Keratinocyte (primary cell): ENCODE results near the gene CPSF4. TPM values are rescaled to one million over a fixed set of nuclear protein-coding genes. Genes with fewer than 3 reads are reported as not detected.

Experiments
- DNase-seq: peaks from one replicate; pipeline ENCODE4 v3.0.0-alpha.2; 2011; ENCODE audit warnings: low read depth, missing footprints, low spot score
- FAIRE-seq: peaks from 2 replicates; lab custom pipeline; 2011; peaks lifted over from hg19 to GRCh38; lab: Jason Lieb, UNC
- H2AFZ ChIP-seq: 2 replicates; pipeline ENCODE4 v1.6.0; 2012; ENCODE audit warnings: low read length, control low read depth, inconsistent platforms; ENCODE audit not compliant: control insufficient read depth
- H3K27ac ChIP-seq: 2 replicates; pipeline ENCODE4 v1.5.1; 2011; ENCODE audit warnings: low read length; ENCODE audit not compliant: control insufficient read depth, insufficient read depth
- H3K27me3 ChIP-seq: 3 replicates; pipeline ENCODE4 v1.6.0; 2011; ENCODE audit warnings: low read length; ENCODE audit not compliant: control insufficient read depth, insufficient read depth; ENCODE audit errors: extremely low read depth
- H3K36me3 ChIP-seq, 2 experiments: 2 replicates in 1 of 2; 3 replicates in 1 of 2; pipeline ENCODE4 v1.5.1; 2011; ENCODE audit warnings: low read length in 2 of 2, mild to moderate bottlenecking in 1 of 2; ENCODE audit not compliant: control insufficient read depth in 2 of 2, insufficient read depth in 2 of 2; ENCODE audit errors: extremely low read depth in 1 of 2
- H3K4me1 ChIP-seq: 3 replicates; pipeline ENCODE4 v1.5.1; 2011; ENCODE audit warnings: low read length; ENCODE audit not compliant: control insufficient read depth, insufficient read depth; ENCODE audit errors: extremely low read depth
- H3K4me2 ChIP-seq: 3 replicates; pipeline ENCODE4 v1.6.0; 2011; ENCODE audit warnings: low read depth, low read length; ENCODE audit not compliant: control insufficient read depth, insufficient read depth; ENCODE audit errors: extremely low read depth
- H3K4me3 ChIP-seq, 3 experiments: fragments of 200-600 bp in 1 of 3; sonication (generic) in 1 of 3; 2 replicates in 2 of 3; 3 replicates in 1 of 3; pipeline ENCODE4 v1.5.1; 2011 to 2016; ENCODE audit warnings: low read length in 3 of 3, mild to moderate bottlenecking in 3 of 3, control low read depth in 2 of 3, inconsistent platforms in 1 of 3, low read depth in 1 of 3, mixed read lengths in 1 of 3, mixed run types in 1 of 3, moderate library complexity in 1 of 3; ENCODE audit not compliant: control insufficient read depth in 2 of 3, insufficient read depth in 2 of 3; ENCODE audit errors: extremely low read depth in 1 of 3
- H3K79me2 ChIP-seq: 2 replicates; pipeline ENCODE4 v1.6.0; 2012; ENCODE audit warnings: low read length; ENCODE audit not compliant: control insufficient read depth, insufficient read depth
- H3K9ac ChIP-seq: 3 replicates; pipeline ENCODE4 v1.6.0; 2011; ENCODE audit warnings: low read length; ENCODE audit not compliant: control insufficient read depth, insufficient read depth; ENCODE audit errors: extremely low read depth
- H3K9me1 ChIP-seq: 3 replicates; pipeline ENCODE4 v1.6.0; 2011; ENCODE audit warnings: low read length; ENCODE audit not compliant: control insufficient read depth, insufficient read depth; ENCODE audit errors: extremely low read depth
- H3K9me3 ChIP-seq: 2 replicates; pipeline ENCODE4 v1.5.1; 2012; ENCODE audit warnings: low read depth, low read length; ENCODE audit not compliant: control insufficient read depth
- H4K20me1 ChIP-seq: 3 replicates; pipeline ENCODE4 v1.6.0; 2011; ENCODE audit warnings: low read length; ENCODE audit not compliant: control insufficient read depth, insufficient read depth; ENCODE audit errors: extremely low read depth
- CTCF ChIP-seq, 3 experiments: IDR thresholded peaks in 1 of 3; conservative IDR thresholded peaks in 1 of 3; optimal IDR thresholded peaks in 1 of 3; 2 replicates in 2 of 3; 3 replicates in 1 of 3; pipeline versions ENCODE3 to v1.5.1; 2011; ENCODE audit warnings: low read length in 3 of 3, mild to moderate bottlenecking in 3 of 3, moderate library complexity in 2 of 3, control low read depth in 1 of 3, inconsistent platforms in 1 of 3; ENCODE audit not compliant: insufficient read depth in 2 of 3; ENCODE audit errors: extremely low read depth in 1 of 3
- EZH2 ChIP-seq: IDR thresholded peaks from one replicate; pipeline ENCODE4 v1.6.1; 2012; ENCODE audit warnings: inconsistent platforms, mild to moderate bottlenecking, low read length, moderate library complexity
- dilution Hi-C: fragments of 300-500 bp; cut with MboI; formaldehyde crosslinking; loops from one replicate; pipeline ENCODE4 v1.7.0; 2020; ENCODE audit warnings: low sequenced_read_pairs; ENCODE audit not compliant: extremely low pct_ligation_motif_present
- polyA plus RNA-seq, 5 experiments: library from polyadenylated mRNA; depleted of rRNA in 3 of 5; stranded (reverse) in 3 of 5; stranded (forward) in 1 of 5; unstranded in 1 of 5; fragments of >200 nt; gene quantifications; 1 replicate in 1 of 5; 2 replicates in 3 of 5; 3 replicates in 1 of 5; pipeline versions ENCODE4 v1.2.1 to v1.2.3, GENCODE V29; 2011 to 2012; ENCODE audit warnings: missing spikeins in 2 of 5, low read depth in 1 of 5, low replicate concordance in 1 of 5

CPSF4 gene
- polyA plus RNA-seq, 1 donor (not counting 4 experiments of a cell fraction or from before 2014, with no cell fraction given), result 25.0 TPM

DNA sequence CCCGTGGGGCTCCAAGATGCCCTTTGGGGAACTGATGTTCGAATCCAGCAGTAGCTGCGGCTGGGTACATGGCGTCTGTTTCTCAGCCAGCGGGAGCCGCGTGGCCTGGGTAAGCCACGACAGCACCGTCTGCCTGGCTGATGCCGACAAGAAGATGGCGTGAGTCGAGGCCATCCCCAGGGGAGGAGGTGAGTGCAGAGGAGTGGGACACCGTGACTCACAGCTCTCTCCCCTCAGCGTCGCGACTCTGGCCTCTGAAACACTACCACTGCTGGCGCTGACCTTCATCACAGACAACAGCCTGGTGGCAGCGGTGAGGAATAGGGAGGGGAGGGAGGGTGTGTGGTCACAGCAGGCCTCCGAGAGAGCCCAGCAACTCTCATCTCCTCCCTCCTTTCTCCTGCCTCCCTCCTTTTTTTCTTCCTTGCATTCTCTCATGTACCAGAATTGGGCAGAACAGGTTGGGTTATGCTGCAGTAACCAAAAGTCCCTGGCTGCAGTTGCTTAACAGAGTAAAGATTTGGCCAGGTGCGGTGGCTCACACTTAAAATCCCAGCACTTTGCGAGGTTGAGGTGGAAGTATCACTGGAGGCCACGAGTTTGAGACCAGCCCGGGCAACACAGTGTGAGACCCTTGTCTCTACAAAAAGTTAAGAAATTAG lies 47.7 kb upstream of the CPSF4 start:
- Histone ChIP-seq H4K20me1 (peaks cover 35% of the 10 kb centered on the region), H3K4me3 (no peak overlapping the region)

DNA sequence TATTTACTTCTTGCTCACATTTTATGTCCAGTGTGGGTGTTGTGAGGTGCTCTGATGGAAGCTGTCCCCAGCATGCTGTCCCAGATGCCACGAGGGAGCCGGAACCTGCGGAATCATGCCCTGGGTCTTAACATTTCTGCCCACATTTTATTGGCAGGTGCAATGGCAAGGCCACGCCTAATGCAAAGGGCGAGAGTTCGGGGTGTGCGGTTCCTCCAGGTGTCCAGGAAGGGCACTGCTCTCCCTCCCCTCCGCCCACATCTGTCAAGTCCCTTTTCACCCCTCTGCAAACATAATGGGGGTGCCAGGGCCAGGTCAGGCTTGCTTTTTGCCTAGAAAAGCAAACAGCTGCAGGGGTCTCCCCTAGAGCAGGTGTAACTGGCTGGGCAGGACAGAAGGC lies 46.7 kb upstream of the CPSF4 start:
- H3K79me2 ChIP-seq, result peaks cover 6% of the 10 kb centered on the region
- peaks cover 39 to 56% of the 10 kb centered on the region in 2 experiments for H3K36me3 ChIP-seq
- DNase-seq (no peak), FAIRE-seq (no peak)
- H3K9ac ChIP-seq, result no peak overlapping the region
- H3K27me3 ChIP-seq, result no peaks in the 10 kb centered on the region
- no peaks in the 10 kb centered on the region for H3K9me1 ChIP-seq
- H3K4me1 ChIP-seq, result peaks cover 8% of the 10 kb centered on the region
- no peak overlapping the region for H3K27ac ChIP-seq
- no peak overlapping the region for H2AFZ ChIP-seq
- H3K4me3 ChIP-seq, result no peak overlapping the region
- dilution Hi-C loops, result no loop called here
- H4K20me1 ChIP-seq, result peaks cover 36% of the 10 kb centered on the region
- TF ChIP-seq CTCF (optimal IDR thresholded peaks at IDR 0.05 in 1 of 3, IDR thresholded peaks at IDR 0.05 in 1 of 3, conservative IDR thresholded peaks at IDR 0.05 in 1 of 3; ENCODE audit: extremely low read depth in 1 of 3, insufficient read depth in 2 of 3, low read length in 3 of 3) (no peak), EZH2 (no peak)
- H3K9me3 ChIP-seq, result no peaks in the 10 kb centered on the region
- H3K4me2 ChIP-seq, result peak overlapping the region; percentile 22

More for the DNA sequence above, 47.7 kb upstream of the CPSF4 start:
- Histone ChIP-seq H3K9me1 (no peaks in the 10 kb centered on the region), H3K4me2 (no peak overlapping the region), H3K79me2 (peaks cover 6% of the 10 kb centered on the region), H2AFZ (no peak overlapping the region), H3K27me3 (no peaks in the 10 kb centered on the region), H3K27ac (no peak overlapping the region), H3K9ac (no peak overlapping the region), H3K36me3 (peaks cover 41 to 62% of the 10 kb centered on the region in 2 experiments), H3K9me3 (no peaks in the 10 kb centered on the region), H3K4me1 (peaks cover 8% of the 10 kb centered on the region)
- FAIRE-seq, result no peak
- DNase-seq, result no peak
- dilution Hi-C loops, result no loop called here
- no peak for TF ChIP-seq EZH2
- TF ChIP-seq CTCF (optimal IDR thresholded peaks at IDR 0.05 in 1 of 3, IDR thresholded peaks at IDR 0.05 in 1 of 3, conservative IDR thresholded peaks at IDR 0.05 in 1 of 3; ENCODE audit: extremely low read depth in 1 of 3, insufficient read depth in 2 of 3, low read length in 3 of 3), result no peak
